Measurements from ENCODE around the gene SERPINB3.
"Not testable (repeated sequence)": the region's sequence is repeated elsewhere in the genome, so short reads cannot be mapped to it uniquely, and the experiment has no call there.

Gene SERPINB3

DNA sequence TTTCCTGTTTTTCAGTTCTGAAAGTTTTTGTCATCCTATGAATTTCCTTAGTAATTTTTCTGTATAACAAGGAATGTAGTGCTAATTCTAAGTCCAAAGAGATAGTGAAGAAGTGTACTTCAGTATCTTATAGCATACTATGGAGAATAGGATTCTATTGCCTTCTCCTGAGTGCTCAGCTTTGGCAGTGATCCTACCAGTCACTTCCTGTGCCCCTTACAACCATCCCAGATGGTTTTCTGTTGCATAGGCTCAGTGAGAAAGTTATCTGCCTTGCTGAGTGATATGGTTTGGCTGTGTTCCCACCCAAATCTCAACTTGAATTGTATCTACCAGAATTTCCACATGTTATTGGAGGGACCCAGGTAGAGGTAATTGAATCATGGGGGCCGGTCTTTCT lies 17.0 kb downstream of the SERPINB3 start:
- not testable (repeated sequence) for DNase-seq

- DNase-seq: not testable (repeated sequence)
These were observed 17.6 kb downstream of the SERPINB3 start, which contains the start of gene SERPINB4 for GRCh38 chr18:63644142-63644541. Gene SERPINB4 (minus strand): TSS chr18:63644256. CDS start chr18:63643577, 679 bp downstream.

DNA sequence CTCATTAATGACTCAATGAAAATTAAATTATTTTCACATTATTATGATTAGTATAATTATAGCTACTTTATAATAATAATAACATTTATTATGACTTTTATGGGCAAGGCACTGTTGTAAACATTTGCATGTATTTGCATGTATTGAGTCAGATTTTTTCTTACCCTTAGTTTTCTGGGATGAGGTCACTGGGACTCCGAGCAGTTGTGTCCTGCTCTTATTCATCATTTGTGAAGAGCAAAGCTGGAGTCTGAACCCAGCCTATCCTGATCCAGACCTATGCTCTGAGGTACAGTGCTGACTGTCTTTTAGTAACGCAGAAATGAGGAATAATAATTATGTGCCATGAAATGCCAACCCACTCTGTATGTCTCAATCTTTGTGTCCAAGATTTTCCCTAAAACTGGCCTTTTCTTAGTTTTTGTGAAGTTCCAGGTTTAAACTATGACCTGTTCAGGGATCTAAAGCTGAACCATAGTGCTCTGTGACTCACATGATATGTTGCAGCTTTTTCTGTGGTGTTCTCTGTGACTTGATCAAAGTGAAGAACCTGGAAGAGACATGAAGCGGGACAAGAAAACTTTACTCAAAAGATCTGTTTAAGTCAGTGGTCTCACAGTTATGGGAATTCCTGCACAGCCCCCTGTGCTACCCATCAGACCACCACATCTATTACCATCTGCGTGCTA lies 18.9 kb downstream of the SERPINB3 start:
- not testable (repeated sequence) for DNase-seq

GRCh38 chr18:63641157-63641680 lies 20.5 kb downstream of the SERPINB3 start:
- not testable (repeated sequence) for DNase-seq

DNA sequence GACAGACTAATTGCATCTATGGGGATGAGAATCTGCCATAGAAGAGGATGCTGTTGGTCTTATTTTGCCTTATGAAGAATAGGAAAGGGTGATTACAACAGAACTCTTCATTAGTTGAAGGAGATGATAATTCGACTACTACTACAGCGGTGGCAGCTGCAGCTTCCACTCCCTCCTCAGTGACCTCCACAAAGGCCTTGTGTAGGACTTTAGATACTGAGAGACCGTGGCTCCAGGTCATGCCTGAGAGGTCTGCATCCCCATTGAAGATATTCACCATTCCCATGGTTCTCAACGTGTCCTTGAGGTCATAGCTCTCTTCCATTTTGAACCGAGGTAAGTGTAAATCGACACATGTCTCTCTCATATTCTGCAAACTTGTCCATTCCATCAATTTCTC lies 24.0 kb downstream of the SERPINB3 start:
- DNase-seq: no peak

DNA sequence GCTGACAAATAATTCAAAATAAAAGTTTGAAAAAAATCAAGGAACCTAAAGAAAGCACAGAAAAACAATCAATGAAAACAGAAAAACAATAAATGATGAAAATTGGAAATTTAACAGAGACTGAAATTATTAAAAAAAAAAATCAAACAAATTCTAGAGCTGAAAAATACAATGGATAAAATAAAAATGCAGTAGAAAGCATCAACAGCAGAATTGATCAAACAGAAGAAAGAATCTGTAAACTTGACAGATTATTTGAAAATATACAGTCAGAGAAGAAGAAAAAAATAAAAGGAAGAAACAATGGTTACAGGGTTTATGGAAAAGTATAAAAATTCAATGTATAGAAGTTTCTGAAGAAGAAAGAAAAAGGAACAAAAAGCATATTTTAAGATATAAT lies 33.9 kb downstream of the SERPINB3 start:
- no peak for DNase-seq

DNA sequence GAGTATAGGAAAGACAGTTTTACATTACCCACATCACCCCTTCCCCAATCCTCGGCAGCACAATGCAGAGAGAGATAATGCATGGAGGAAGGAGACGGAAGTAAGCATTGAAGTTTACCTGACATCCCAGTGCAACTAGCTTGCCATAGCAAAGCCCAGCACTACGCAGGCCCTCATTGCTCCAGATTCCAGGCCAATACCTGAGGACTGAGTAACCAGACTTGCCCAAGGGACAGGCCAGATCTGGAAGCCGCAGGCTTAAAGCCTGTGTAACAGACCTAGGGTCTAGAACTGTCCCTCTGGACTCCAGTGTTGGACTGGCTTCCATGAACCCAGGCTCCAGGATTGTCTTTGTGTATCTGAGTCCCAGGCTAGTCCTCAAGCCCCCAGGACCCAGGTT lies 35.3 kb downstream of the SERPINB3 start:
- no peak for DNase-seq

DNA sequence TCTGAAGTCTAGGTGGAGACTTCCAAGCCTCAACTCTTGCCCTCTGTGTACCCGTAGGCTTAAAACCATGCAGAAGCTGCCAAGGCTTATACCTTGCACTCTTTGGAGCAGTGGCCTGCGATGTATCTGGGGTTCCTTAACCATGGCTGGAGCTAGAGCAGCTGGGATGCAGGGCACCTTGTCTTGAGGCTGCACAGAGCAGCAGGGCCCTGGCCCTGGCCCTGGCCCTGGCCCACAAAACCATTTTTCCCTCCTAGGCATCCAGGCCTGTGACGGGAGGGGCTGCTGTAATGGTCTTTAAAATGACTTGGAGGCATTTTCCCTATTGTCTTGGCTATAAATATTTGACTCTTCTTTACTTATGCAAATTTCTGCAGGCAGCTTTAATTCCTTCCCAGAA lies 36.8 kb downstream of the SERPINB3 start:
- DNase-seq: no peak

DNA sequence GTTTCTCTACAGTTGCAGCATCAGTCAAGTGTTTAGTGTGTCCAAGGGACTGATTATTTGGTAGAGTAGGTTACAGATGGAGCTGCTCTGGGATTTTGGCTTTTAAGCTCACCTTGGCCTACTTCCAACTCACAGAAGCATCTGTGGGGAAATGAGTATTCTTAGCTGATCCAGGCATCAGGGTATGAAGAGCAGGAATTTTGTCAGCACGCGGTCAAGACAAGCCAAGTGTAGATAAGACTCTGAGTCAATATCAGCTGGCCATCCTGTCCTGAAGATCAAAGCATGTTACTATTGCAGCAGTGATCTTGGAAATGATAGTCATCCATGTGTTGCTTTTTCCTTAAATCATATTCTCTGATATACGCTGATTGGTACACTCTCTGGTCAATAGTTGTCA lies 42.0 kb downstream of the SERPINB3 start:
- DNase-seq: no peak

DNA sequence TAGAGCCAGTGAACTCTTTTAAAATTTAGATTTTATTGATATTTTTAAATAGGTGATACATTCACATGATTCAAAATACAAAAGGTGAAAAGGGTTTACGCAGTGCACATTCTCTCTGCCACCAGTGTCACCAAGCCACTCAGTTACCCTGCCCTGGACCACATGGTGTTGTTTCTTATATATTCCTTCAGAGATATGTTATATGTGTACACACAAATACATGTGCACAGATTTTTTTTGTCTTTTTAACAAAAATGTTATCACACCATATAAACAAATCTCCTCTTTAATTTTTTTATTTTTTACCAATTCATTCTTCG lies 43.8 kb downstream of the SERPINB3 start:
- DNase-seq: no peak

DNA sequence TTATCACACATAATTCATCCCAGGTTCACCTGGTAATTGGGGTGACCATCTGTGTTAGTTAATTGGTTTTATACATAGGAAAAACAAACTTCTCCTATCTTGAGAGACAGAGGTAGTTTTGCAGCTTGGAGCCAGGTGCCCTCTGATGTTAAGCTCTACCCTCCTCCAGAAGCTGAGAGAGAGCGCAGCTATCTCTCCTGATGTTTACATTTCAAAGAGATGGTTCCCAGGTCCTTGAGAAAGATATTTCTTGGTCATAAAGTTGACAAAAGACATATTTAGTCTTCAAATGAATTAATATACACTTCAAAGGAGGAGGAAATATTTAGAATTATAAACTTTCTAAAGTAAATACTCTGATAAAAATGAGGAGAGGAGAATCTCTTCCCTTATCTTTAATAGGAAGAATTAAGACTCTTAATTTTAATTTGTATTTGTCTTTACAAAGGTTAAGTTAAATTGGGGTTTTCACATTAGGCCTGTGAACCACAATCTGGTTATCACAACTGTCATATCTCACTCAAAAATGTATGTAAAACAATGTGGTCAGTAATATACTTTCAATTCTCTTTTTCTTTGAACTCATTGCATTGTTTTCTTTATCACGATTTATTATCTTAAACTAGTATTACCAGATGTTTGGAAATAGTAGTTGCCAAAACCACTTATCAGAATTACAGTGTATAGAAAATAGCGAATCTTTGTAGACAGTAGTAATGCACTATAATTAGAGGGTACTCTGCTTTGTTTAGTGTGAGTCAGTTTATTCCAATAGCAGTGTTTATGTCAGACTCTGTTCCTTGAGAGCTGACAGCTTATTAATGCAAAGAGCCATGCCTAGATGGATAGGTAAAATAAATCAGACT lies 44.4 kb downstream of the SERPINB3 start:
- DNase-seq: peak; percentile 49

DNA sequence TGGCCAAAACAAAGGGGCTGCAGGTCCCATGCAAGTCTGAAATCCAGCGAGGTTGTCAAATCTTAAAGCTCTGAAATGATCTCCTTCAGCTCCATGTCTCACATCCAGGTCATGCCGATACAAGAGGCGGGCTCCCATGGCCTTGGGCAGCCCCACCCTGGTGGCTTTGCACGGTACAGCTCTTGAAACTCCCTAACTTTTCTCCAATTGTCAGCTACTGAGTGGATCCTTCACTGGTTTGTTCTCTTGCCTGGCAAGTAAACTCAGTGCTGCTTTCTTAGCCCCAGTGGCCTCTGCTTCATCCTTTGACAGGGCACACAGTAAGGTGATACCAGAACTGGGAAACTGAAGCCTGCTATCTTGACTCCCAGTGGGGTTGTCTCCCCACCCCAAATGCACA lies 48.3 kb downstream of the SERPINB3 start:
- no peak for DNase-seq

DNA sequence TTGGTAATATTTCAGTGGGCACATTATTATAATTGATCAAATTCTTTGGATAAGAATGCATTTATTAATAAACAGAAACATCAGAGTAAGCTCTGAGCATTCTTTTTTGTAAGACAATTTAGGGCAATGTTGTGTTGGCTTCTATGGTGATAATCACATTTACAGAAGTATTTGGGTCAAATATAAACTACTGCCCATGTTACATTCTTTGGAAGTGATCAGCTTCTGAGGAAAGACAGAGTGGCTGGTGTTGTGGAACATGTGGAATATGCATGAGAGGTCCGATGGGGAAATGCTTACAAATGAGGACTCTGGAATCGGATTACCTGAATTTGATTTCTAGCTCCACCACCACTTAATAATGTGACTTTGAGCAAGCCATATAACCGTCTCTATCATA lies 55.2 kb downstream of the SERPINB3 start:
- no peak for DNase-seq

Measured in NCI-H1436 treated with DMSO at 0.1 percent for 48 hours (cell line).